Activated CD4-positive, alpha-beta T cell treated with anti-CD3 and anti-CD28 coated beads, Interleukin-2, amount 50 U/mL, for 48 hours (primary cell): ENCODE results near the gene C9orf72.
"Not testable (repeated sequence)": the region's sequence is repeated elsewhere in the genome, so short reads cannot be mapped to it uniquely, and the experiment has no call there.

Source experiments
- DNase-seq, 2 experiments: peaks; one replicate each; pipeline ENCODE4 v3.0.0-alpha.2; 2020

Gene C9orf72, protein sequence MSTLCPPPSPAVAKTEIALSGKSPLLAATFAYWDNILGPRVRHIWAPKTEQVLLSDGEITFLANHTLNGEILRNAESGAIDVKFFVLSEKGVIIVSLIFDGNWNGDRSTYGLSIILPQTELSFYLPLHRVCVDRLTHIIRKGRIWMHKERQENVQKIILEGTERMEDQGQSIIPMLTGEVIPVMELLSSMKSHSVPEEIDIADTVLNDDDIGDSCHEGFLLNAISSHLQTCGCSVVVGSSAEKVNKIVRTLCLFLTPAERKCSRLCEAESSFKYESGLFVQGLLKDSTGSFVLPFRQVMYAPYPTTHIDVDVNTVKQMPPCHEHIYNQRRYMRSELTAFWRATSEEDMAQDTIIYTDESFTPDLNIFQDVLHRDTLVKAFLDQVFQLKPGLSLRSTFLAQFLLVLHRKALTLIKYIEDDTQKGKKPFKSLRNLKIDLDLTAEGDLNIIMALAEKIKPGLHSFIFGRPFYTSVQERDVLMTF

DNA sequence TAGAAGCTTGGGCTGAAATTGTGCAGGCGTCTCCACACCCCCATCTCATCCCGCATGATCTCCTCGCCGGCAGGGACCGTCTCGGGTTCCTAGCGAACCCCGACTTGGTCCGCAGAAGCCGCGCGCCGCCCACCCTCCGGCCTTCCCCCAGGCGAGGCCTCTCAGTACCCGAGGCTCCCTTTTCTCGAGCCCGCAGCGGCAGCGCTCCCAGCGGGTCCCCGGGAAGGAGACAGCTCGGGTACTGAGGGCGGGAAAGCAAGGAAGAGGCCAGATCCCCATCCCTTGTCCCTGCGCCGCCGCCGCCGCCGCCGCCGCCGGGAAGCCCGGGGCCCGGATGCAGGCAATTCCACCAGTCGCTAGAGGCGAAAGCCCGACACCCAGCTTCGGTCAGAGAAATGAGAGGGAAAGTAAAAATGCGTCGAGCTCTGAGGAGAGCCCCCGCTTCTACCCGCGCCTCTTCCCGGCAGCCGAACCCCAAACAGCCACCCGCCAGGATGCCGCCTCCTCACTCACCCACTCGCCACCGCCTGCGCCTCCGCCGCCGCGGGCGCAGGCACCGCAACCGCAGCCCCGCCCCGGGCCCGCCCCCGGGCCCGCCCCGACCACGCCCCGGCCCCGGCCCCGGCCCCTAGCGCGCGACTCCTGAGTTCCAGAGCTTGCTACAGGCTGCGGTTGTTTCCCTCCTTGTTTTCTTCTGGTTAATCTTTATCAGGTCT, at the start of gene C9orf72:
C9orf72 (minus strand) TSS at position 564 of the 716 bp plus-strand sequence. CDS start 6,361 bp downstream, outside the sequence.
- DNase-seq: peak; percentile 83 to 84

DNA sequence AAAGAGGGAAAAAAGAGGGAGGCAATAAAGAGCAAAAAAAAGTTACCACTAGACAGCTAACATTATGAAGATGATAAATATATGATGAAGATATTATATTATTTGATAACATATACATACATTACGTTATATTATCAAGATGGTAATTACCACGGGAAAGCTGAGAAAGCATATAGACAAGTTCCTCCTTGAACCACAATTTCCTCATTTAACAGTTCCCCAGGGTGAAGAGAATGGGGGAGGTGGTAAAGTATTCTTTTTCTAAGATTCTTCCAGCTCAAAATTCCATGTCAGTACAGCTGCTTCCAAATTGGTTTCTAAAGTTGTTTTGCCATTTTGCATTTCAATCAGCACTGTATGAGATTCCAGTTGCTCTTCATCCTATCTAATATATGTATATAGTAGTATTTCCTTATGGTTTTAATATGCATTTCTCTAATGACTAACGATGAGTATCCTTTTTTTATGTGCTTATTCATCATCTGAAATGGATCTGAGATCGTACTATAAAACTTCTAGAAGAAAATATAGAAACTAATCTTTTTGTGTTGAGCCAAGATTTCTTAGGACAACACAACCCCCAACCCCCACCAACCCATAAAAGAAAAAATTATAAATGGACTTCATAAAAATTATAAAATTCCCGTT, 49.5 kb upstream of the C9orf72 start:
- DNase-seq: no peak

DNA sequence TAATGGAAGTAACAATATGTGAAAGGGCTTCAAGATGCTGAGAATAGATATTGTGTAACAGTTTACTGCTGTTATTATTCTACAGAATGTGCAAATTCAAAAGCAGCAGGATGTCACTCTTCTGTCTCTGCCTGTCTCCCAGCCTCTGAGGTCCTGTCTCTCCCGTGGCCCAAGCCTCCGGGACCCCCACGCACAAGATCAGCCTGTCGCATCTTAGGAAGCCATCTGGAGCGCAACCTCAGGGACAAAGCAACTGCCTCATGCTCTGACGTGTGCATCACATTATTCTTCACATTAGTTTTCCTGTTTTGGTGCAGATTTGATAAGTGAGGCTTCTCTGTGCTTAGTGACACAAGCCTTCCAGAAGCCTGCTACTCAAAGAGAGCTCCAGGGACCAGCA, 46.5 kb upstream of the C9orf72 start:
- DNase-seq: no peak

DNA sequence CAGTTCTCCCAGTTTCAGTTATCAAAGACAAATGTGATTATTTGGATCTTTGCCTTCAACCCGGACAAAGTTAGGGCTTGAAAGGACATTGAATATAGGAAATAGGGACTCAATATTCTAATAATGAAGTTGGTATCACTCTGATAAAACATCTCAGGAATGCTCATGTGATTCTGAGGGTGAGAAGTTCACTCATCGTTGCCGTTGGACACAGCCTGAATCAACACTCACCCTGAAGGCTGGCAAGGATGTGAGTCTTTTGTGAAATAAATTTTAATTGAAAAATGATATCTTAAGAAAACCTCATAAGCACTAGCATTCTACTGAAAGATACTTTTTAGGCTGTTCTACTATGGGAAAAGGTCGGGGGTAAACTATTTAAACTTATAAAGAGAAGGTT, 44.8 kb upstream of the C9orf72 start:
- DNase-seq: no peak

DNA sequence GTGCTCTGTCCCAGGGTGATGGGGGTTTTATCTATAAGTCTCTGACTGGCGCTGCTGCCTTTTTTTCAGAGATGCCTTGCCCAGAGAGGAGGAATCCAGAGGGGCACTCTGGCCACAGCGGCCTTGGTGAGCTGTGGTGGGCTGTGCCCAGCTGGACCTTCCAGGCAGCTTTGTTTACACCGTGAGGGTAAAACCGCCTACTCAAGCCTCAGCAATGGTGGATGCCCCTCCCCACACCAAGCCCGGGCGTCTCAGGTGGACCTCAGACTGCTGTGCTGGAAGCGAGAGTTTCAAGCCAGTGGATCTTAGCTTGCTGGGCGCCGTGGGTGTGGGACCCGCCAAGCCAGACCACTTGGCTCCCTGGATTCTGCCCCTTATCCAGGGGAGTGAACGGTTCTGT, 41.3 kb upstream of the C9orf72 start:
- no peak for DNase-seq

DNA sequence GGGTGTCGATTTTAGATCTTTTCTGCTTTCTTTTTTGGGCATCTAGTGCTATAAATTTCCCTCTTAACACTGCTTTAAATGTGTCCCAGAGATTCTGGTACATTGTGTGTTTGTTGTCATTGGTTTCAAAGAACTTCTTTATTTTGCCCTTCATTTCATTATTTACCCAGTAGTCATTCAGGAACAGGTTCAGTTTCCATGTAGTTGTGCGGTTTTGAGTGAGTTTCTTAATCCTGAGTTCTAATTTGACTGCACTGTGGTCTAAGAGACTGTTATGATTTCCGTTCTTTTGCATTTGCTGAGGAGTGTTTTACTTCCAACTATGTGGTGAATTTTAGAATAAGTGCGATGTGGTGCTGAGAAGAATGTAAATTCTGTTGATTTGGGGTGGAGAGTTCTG, 38.8 kb upstream of the C9orf72 start:
- not testable (repeated sequence) for DNase-seq

DNA sequence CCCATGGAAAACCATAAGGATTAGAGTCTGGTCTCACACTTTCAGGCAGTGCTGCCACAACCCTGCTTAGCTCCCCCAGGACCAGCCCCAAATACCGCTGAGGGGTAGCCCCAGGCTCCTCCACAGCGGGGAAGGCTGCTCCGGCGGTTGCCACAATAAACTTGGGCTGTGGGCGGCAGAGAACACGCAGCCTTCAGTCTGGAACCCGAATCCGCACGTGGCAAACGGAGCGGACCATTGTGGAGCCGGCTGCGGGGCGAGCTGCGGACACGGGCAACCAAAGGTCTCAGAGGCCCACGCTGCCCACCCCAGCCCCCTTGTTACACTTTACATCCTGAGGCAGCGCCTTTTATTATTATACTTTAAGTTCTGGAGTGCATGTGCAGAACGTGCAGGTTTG, 37.3 kb upstream of the C9orf72 start:
- DNase-seq: no peak

DNA sequence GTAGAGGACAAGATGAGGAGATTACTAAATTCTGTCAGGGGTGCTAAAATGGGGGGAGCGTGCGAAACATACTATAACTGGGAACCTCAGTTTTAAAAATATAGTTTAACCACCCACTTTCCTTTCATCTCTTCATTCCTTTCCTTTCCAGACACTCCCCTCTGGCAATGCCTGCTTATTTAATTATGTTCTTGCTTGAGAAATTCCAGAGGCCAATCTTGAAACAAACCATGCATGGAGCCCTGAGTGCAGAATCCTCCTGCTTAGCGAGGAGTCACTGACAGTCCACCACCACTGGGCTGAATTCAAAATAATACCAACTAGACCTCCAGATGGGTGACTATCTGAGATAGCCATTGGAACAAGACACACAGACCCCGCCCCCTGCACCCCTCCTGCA, 29.7 kb upstream of the C9orf72 start:
- no peak for DNase-seq

DNA sequence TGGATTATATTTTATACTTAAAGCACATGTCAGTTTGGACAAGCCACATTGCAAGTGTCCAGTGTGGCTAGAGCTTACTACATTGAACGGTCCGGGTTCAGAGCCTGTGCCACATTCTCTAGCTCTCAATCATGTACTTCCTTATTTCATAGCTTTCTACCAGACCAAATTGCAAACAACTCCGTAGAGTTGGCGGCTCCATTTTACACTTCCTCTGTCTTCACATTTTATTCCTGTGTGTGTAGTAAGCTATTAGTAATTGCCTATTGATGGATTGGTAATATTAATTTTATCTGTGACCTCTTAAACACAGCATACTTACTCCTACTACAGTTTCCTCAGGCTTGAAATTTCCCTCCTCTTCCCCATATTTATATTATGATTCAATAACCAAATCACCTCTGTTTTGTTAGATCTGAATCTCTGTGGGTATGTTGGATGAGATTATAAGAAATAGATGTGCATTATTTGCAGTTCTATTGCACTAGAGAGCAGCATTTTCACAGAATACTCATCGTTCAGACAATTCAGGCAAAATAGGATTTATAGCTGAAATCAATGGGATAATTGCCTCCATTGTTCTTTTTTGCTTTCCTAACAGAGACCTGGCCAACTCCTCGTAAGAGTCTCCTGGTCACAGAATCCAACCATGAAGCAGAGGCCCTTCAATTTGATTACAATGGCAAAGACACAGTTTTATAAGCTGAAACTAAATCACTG, 29.0 kb upstream of the C9orf72 start:
- no peak for DNase-seq

DNA sequence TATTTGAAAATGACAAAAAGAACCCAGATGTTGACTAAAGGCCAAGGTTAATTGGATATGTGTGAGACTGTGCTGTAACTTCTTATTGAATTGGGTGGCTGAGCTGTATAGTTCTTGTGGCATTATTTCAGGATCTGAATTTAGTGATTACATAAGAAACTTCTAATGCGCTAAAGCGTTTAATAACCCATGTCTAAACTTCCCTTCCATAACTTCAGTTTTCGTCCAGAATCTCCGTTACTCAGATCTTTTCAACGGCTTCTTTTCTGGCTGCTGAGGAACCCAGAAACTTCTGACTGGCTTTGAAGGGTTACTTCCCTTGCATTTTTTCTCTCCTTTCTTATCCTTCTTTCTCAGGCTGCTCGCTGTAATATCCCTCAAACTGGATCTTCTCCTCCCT, 28.1 kb upstream of the C9orf72 start:
- DNase-seq: no peak

DNA sequence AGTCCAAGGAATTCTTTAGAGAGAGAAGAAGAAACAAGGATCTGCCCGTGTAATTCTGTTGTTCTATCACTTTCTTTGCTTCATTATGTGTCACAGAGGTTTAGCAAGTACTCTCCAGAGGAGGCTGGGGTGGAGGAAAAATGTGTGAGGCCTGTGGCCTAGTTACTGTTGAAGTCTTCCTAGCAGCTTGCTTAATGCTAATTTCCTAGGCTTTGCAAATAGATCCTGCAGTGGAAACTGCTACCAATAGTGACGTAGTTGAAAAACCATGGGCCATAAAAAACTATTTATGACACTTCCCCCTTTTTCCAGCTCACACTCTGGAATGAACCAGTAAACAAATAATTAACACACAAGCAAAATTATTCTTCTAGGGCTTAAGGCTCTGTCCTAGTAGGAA, 27.0 kb upstream of the C9orf72 start:
- no peak for DNase-seq

DNA sequence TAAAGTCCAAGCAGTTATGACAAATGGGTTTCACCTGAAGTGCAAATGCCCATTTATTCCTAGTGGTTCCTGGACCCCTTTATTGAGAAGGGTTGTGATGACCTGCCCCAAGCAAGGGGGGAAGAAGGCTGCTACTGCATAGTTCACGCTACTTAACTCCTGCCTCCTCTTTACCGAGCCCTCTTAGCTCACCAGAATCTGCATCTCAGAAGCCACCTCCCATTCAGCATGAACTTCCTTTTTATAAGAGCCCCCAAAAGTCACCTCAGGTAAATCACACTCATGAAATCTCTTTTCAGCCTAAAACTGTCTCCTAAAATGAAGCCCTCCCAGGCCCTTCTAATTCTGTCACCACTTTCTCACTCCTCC, 26.6 kb upstream of the C9orf72 start:
- DNase-seq: no peak

DNA sequence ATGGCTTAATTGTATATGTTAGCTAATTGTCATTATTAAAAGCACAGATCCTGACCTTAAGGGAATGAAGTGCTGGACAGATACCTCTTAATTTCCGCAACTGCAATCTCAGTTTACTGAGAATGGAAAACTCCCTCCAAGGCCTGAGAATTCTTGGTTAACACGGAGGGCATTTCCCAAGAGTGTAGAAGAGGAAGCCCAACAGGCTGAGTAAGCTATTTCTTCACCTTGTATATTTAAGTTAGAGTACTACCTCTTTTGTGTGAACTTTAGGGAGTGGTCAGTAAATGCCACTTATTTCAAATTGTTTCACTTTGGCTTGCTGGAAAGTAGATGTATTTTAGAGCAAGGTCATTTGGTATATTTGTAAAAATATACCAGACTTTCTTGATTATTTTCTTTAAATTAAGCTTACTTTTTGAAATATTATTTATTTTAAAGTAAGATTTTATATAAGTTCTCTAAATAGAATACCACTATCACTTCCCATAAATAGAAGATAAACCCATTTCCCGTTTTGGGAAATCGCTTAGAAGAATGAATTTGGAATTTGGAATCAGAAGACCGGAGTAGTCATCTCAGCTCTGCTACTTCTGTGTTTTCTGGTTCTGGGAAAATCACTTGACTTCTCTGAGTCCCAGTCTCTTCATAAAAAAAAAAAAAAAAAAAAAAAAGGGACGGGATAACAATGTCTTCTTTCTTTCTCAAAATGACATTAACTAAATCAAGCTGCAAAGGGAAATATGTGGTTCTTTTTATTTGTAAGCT, 26.0 kb upstream of the C9orf72 start:
- DNase-seq: no peak

DNA sequence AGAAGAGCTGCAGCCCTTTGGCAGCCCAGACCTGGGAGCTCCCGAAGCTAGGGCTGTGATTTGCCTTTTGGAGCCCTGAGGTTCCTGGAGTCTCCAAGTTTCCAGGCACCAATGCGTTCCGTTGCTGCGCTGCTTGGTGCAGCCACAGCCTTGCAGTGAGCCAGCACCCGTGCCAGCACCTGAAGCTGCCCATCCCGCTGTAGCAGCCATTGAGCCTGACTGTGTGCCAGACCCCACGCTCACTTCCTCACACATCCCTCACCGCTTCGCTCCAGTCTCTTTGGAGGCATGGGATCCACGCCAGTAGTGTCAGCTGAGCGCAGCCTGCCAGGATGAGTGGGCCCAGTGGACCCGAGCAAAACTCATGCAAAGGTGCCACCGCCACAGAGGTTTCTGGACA, 22.5 kb upstream of the C9orf72 start:
- DNase-seq: no peak

DNA sequence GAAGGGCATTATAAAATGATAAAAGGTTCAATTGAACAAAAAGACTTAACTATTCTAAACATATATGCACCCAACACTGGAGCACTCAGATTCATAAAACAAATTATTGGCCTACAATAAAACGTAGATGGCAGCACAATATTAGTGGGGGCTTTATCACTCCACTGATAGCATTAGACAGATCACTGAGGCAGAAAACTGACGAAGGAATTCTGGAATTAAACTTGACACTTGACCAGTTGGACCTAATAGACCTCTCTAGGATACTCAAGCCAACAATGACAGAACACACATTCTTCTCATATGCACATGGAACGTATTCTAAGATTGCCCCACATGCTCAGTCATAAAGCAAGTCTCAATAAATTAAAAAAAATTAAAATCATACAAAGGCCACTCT, 18.4 kb upstream of the C9orf72 start:
- no peak for DNase-seq

DNA sequence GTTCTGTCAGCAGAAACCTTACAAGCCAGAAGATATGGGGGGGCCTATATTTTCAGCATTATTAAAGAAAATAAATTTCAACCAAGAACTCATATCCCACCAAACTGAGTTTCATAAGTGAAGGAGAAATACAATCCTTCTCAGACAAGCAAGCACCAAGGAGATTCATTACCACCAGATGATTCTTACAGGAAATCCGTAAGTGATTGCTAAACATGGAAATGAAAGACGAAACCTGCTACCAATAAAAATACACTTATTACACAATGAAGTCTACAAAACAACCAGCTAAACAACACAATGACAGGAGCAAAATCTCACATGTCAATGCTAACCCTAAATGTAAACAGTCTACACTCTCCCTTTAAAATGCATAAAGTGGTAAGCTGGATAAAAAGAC, 17.8 kb upstream of the C9orf72 start:
- DNase-seq: no peak

DNA sequence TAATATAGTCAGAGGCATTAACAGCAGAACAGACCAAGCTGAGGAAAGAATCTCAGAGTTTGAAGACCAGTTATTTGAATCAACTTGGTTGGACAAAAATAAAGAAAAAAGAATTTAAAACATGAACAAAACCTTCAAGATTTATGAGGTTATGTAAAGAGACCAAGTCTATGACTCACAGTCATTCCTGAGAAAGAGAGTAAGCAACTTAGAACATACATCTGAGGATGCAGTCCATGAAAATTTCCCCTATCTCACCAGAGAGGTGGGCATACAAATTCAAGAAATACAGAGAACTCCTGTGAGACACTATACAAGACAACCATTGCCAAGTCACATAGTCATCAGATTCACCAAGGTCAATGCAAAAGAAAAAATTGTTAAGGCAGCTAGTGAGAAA, 17.4 kb upstream of the C9orf72 start:
- no peak for DNase-seq

DNA sequence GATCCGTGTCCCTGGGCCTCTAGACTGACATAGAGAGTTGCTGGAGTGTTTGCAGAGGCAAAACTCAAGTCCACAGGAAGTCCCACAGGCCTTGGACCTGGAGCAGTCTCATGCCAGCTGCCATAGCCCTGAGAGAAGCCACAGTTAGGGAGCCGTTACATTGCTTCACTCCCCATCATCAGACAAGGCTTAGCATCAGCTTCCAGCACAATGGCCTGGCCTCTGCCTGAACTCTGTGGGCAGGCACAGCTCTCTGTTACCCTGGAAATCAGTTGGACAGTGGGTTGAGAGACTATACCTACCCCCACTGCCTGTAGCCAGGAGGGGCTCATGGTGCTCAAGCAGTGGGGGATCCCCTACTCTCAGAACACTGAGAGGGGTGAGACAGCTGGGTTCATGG, 16.2 kb upstream of the C9orf72 start:
- no peak for DNase-seq

DNA sequence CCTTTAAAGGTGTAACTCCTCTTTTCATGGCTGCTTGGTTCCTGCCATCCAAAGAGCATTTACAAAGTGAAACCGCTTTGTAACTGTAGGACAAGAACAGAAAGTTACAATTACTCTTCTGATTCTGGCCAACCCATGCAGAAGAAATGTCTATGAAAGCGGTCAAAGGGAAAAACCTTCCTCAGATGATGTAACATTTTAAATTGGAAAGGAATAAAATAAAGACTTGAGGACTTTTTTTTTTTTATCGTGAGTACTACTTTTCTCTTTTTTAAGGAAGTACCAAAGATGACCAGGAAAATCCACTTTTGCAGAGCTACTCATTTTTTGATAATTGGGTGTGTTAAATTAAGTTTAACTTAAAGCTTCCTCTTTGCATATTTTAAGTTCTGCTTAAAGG, 13.0 kb upstream of the C9orf72 start:
- DNase-seq: no peak

DNA sequence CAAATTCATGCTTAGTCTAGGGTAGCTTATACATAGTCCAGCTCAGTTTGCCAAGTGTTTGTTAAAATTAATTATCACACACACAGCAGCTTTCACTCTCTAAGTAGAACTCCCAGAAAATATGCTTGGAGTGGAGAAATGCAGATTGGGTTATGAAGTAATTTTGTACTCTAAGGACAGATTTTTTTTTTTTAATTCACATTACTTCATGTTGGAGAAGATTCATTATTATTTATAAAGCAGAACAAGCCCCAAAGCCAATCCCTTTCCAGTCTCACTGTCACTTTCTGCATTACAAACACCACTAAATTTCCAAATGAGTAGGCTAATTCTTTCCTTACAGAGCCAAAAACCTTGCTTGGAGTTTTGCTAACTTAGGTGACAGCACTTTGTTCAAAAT, 11.7 kb upstream of the C9orf72 start:
- DNase-seq: no peak

DNA sequence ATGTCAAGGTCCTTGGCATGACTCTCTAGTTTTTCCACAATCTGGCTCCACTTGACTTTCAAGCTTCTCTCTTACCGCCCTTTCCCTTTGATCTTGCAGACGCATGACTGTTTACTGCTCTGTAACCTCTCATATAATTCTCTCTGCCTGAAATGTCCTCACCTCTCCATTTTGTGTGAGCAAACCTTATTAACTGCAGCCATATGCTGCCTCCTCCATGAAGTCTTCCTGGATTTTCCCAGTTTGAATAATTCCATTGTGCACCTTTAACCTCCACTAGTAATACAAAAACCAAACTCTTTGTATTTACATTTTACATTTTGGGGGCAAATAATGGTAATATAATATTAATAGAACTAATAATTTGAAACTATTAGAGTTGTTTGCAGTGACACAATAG, 9.5 kb upstream of the C9orf72 start:
- no peak for DNase-seq

DNA sequence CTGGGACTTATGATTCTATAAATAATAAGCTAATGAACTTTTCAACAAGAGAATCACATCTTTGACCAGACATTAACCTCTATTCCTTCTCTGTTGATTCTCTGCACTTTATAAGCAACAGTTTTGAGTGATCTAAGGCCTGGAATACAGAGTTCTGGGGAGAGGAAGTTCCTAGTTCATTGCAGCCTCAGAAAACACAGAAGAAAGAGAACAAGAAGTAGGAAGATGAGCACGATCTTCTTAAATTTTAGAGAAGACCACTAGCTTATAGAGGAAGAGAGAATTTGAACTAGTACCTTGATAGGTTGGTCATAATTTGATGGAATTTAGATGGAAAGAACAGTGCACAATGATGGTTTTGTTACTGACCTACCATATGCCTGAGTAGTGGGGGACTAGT, 8.5 kb upstream of the C9orf72 start:
- no peak for DNase-seq
